Measurements from ENCODE around the gene ODC1. TPM values are rescaled to one million over a fixed set of nuclear protein-coding genes. Genes with fewer than 3 reads are reported as not detected.

ODC1 gene
- total and polyA plus RNA-seq, 3 experiments from 2014 or later: 57.1 to 566 (median 565) TPM

GRCh38 chr2:10405448-10405847 lies 42.7 kb downstream of the ODC1 start:
- peaks cover 0 to 36% (median 7%) of the 10 kb centered on the region in 3 donors for H3K36me3 Mint-ChIP-seq
- H3K9me3 Mint-ChIP-seq: peaks cover 0 to 3% (median 0%) of the 10 kb centered on the region in 5 donors
- Histone ChIP-seq H3K4me3 (ENCODE audit: low read length) (no peak overlapping the region), H3K27ac (ENCODE audit: low read depth, low read length) (no peak overlapping the region), H3K9me3 (ENCODE audit: low read length) (no peaks in the 10 kb centered on the region), H3K27me3 (ENCODE audit: insufficient read depth, low read length, poor library complexity, severe bottlenecking) (no peaks in the 10 kb centered on the region), H3K36me3 (ENCODE audit: insufficient read depth, low read length) (peaks cover 1% of the 10 kb centered on the region), H3K4me1 (ENCODE audit: insufficient read depth, low read length) (peaks cover 55% of the 10 kb centered on the region)
- ChIA-PET CTCF (interaction anchor here (7.3 kb wide), 1 partner anchor 101 kb away, joined by 99 read pairs; the partner anchor contains the start of gene HPCAL1), POLR2A (no interaction called here)
- H3K4me3 Mint-ChIP-seq: no peak overlapping the region
- H3K27ac Mint-ChIP-seq: peak overlapping the region in 1 of 8 donors; percentile 10
- peaks cover 0 to 1% of the 10 kb centered on the region in 2 donors for H3K27me3 Mint-ChIP-seq
- DNase-seq: no peak
- peaks cover 48 to 65% (median 55%) of the 10 kb centered on the region in 3 donors for H3K4me1 Mint-ChIP-seq

GRCh38 chr2:10404324-10405143 lies 43.6 kb downstream of the ODC1 start:
- Histone ChIP-seq H3K27me3 (ENCODE audit: insufficient read depth, low read length, poor library complexity, severe bottlenecking) (no peaks in the 10 kb centered on the region), H3K4me1 (ENCODE audit: insufficient read depth, low read length) (peaks cover 58% of the 10 kb centered on the region), H3K4me3 (ENCODE audit: low read length) (no peak overlapping the region), H3K9me3 (ENCODE audit: low read length) (no peaks in the 10 kb centered on the region), H3K27ac (ENCODE audit: low read depth, low read length) (no peak overlapping the region), H3K36me3 (ENCODE audit: insufficient read depth, low read length) (peaks cover 10% of the 10 kb centered on the region)
- Mint-ChIP-seq H3K4me1 (peaks cover 52 to 73% (median 58%) of the 10 kb centered on the region in 3 donors), H3K27ac (peak overlapping the region in 2 of 8 donors; percentile 10 to 70), H3K36me3 (peaks cover 0 to 44% (median 9%) of the 10 kb centered on the region in 3 donors), H3K27me3 (peaks cover 0 to 1% of the 10 kb centered on the region in 2 donors), H3K4me3 (no peak overlapping the region), H3K9me3 (peaks cover 0 to 3% (median 0%) of the 10 kb centered on the region in 5 donors)
- no peak for DNase-seq
- CTCF ChIA-PET: interaction anchor here (1.2 to 7.3 kb wide), 2 partner anchors 95 to 100 kb away, joined by 3 to 99 read pairs; partner anchors contain the start of gene HPCAL1
- POLR2A ChIA-PET: no interaction called here

GRCh38 chr2:10402653-10403215 lies 45.4 kb downstream of the ODC1 start:
- Mint-ChIP-seq H3K4me1 (peaks cover 36 to 59% (median 46%) of the 10 kb centered on the region in 3 donors), H3K4me3 (peak overlapping the region in 1 of 7 donors; percentile 24), H3K9me3 (peaks cover 0 to 3% (median 0%) of the 10 kb centered on the region in 5 donors), H3K27me3 (no peaks in the 10 kb centered on the region), H3K27ac (peak overlapping the region in 5 of 8 donors; percentile 22 to 64 (median 39)), H3K36me3 (peaks cover 0 to 49% (median 11%) of the 10 kb centered on the region in 3 donors)
- H3K27ac ChIP-seq (ENCODE audit: low read depth, low read length): no peak overlapping the region
- no peak overlapping the region for H3K4me3 ChIP-seq (ENCODE audit: low read length)
- DNase-seq: no peak
- no peaks in the 10 kb centered on the region for H3K9me3 ChIP-seq (ENCODE audit: low read length)
- peaks cover 11% of the 10 kb centered on the region for H3K36me3 ChIP-seq (ENCODE audit: insufficient read depth, low read length)
- ChIA-PET CTCF (interaction anchor here (0.7 to 1.2 kb wide), 2 partner anchors 45 to 93 kb away, joined by 3 read pairs; no protein-coding TSS in a partner anchor), POLR2A (interaction anchor here (0.6 kb wide), 1 partner anchor 70 kb away, joined by 4 read pairs; no protein-coding TSS in a partner anchor)
- no peaks in the 10 kb centered on the region for H3K27me3 ChIP-seq (ENCODE audit: insufficient read depth, low read length, poor library complexity, severe bottlenecking)
- peaks cover 42% of the 10 kb centered on the region for H3K4me1 ChIP-seq (ENCODE audit: insufficient read depth, low read length)

GRCh38 chr2:10402062-10402585 lies 46.0 kb downstream of the ODC1 start:
- Histone ChIP-seq H3K4me1 (ENCODE audit: insufficient read depth, low read length) (peaks cover 36% of the 10 kb centered on the region), H3K4me3 (ENCODE audit: low read length) (no peak overlapping the region), H3K9me3 (ENCODE audit: low read length) (no peaks in the 10 kb centered on the region), H3K27me3 (ENCODE audit: insufficient read depth, low read length, poor library complexity, severe bottlenecking) (no peaks in the 10 kb centered on the region), H3K27ac (ENCODE audit: low read depth, low read length) (no peak overlapping the region), H3K36me3 (ENCODE audit: insufficient read depth, low read length) (peaks cover 11% of the 10 kb centered on the region)
- Mint-ChIP-seq H3K27me3 (no peaks in the 10 kb centered on the region), H3K4me1 (peaks cover 30 to 54% (median 41%) of the 10 kb centered on the region in 3 donors), H3K4me3 (no peak overlapping the region), H3K36me3 (peaks cover 0 to 50% (median 11%) of the 10 kb centered on the region in 3 donors), H3K9me3 (peaks cover 0 to 3% (median 0%) of the 10 kb centered on the region in 5 donors), H3K27ac (peak overlapping the region in 6 of 8 donors; percentile 7 to 87 (median 52))
- ChIA-PET CTCF (interaction anchor here (0.8 kb wide), 1 partner anchor 91 kb away, joined by 3 read pairs; no protein-coding TSS in a partner anchor), POLR2A (no interaction called here)
- DNase-seq: no peak

- no peaks in the 10 kb centered on the region for H3K27me3 Mint-ChIP-seq
- POLR2A ChIA-PET: no interaction called here
Observed at GRCh38 chr2:10400978-10401951, 46.9 kb downstream of the ODC1 start.

GRCh38 chr2:10400568-10400977 lies 47.6 kb downstream of the ODC1 start:
- Mint-ChIP-seq H3K36me3 (peaks cover 0 to 42% (median 9%) of the 10 kb centered on the region in 3 donors), H3K4me1 (peaks cover 30 to 47% (median 40%) of the 10 kb centered on the region in 3 donors), H3K4me3 (peak overlapping the region in 2 of 7 donors; percentile 23 to 53), H3K27me3 (peaks cover 0 to 1% of the 10 kb centered on the region in 2 donors), H3K9me3 (peaks cover 0 to 3% (median 0%) of the 10 kb centered on the region in 5 donors), H3K27ac (peak overlapping the region; percentile 68 to 99 (median 88))
- no peak overlapping the region for H3K27ac ChIP-seq (ENCODE audit: low read depth, low read length)
- no peak for DNase-seq
- H3K27me3 ChIP-seq (ENCODE audit: insufficient read depth, low read length, poor library complexity, severe bottlenecking): no peaks in the 10 kb centered on the region
- ChIA-PET CTCF (no interaction called here), POLR2A (no interaction called here)
- H3K4me1 ChIP-seq (ENCODE audit: insufficient read depth, low read length): peaks cover 24% of the 10 kb centered on the region
- H3K36me3 ChIP-seq (ENCODE audit: insufficient read depth, low read length): peaks cover 11% of the 10 kb centered on the region
- H3K9me3 ChIP-seq (ENCODE audit: low read length): no peaks in the 10 kb centered on the region
- no peak overlapping the region for H3K4me3 ChIP-seq (ENCODE audit: low read length)

More at GRCh38 chr2:10400978-10401951, 46.9 kb downstream of the ODC1 start:
- Histone ChIP-seq H3K9me3 (ENCODE audit: low read length) (no peaks in the 10 kb centered on the region), H3K36me3 (ENCODE audit: insufficient read depth, low read length) (peaks cover 11% of the 10 kb centered on the region), H3K27ac (ENCODE audit: low read depth, low read length) (no peak overlapping the region), H3K4me3 (ENCODE audit: low read length) (no peak overlapping the region), H3K27me3 (ENCODE audit: insufficient read depth, low read length, poor library complexity, severe bottlenecking) (no peaks in the 10 kb centered on the region), H3K4me1 (ENCODE audit: insufficient read depth, low read length) (peaks cover 28% of the 10 kb centered on the region)
- CTCF ChIA-PET: interaction anchor here (0.8 kb wide), 1 partner anchor 90 kb away, joined by 3 read pairs; no protein-coding TSS in a partner anchor
- H3K9me3 Mint-ChIP-seq: peaks cover 0 to 3% (median 0%) of the 10 kb centered on the region in 5 donors
- H3K4me1 Mint-ChIP-seq: peaks cover 25 to 45% (median 33%) of the 10 kb centered on the region in 3 donors
- peak overlapping the region in 7 of 8 donors; percentile 84 to 99 (median 87) for H3K27ac Mint-ChIP-seq
- H3K4me3 Mint-ChIP-seq: peak overlapping the region in 2 of 7 donors; percentile 26 to 49
- H3K36me3 Mint-ChIP-seq: peaks cover 0 to 47% (median 9%) of the 10 kb centered on the region in 3 donors
- DNase-seq: no peak

- peaks cover 24% of the 10 kb centered on the region for H3K4me1 ChIP-seq (ENCODE audit: insufficient read depth, low read length)
- no peaks in the 10 kb centered on the region for H3K9me3 ChIP-seq (ENCODE audit: low read length)
- no peak overlapping the region for H3K27ac ChIP-seq (ENCODE audit: low read depth, low read length)
- H3K4me3 Mint-ChIP-seq: peak overlapping the region in 2 of 7 donors; percentile 4 to 48
- peaks cover 0 to 3% (median 0%) of the 10 kb centered on the region in 5 donors for H3K9me3 Mint-ChIP-seq
- ChIA-PET CTCF (interaction anchor here (1.6 kb wide), 1 partner anchor 8 kb away, joined by 4 read pairs; no protein-coding TSS in a partner anchor), POLR2A (no interaction called here)
- H3K4me1 Mint-ChIP-seq: peaks cover 32 to 52% (median 44%) of the 10 kb centered on the region in 3 donors
- DNase-seq: no peak
- no peak overlapping the region for H3K4me3 ChIP-seq (ENCODE audit: low read length)
- peaks cover 0 to 42% (median 9%) of the 10 kb centered on the region in 3 donors for H3K36me3 Mint-ChIP-seq
- no peaks in the 10 kb centered on the region for H3K27me3 ChIP-seq (ENCODE audit: insufficient read depth, low read length, poor library complexity, severe bottlenecking)
- peaks cover 0 to 1% of the 10 kb centered on the region in 2 donors for H3K27me3 Mint-ChIP-seq
- H3K36me3 ChIP-seq (ENCODE audit: insufficient read depth, low read length): peaks cover 11% of the 10 kb centered on the region
- H3K27ac Mint-ChIP-seq: peak overlapping the region; percentile 47 to 99 (median 88)
Observed at GRCh38 chr2:10400002-10400401, 48.1 kb downstream of the ODC1 start.
